ENCODE results near the gene GDPD1.

- TF ChIP-seq EZH2phosphoT487 (IDR thresholded peaks at IDR 0.05; ENCODE audit: borderline replicate concordance, low read depth, low read length) (no peak), CTCF (conservative IDR thresholded peaks at IDR 0.05; ENCODE audit: low read length) (no peak)
Measured at GRCh38 chr17:59190806-59191205, 29.5 kb upstream of the GDPD1 start.
